GM12873 (cell line): ENCODE results near the gene IGSF11.

Experiments
- TF ChIP-seq, protein P1 (sequence below): IDR thresholded peaks from 2 replicates; pipeline ENCODE4 v1.5.1; 2012; ENCODE audit warnings: low read depth, mild to moderate bottlenecking, moderate library complexity, low read length, control low read depth; ENCODE audit not compliant: insufficient read depth; ENCODE audit errors: missing control alignments

Gene IGSF11

GRCh38 chr3:118977118-118977517, 57.5 kb downstream of the IGSF11 start:
- TF ChIP-seq, protein P1, sequence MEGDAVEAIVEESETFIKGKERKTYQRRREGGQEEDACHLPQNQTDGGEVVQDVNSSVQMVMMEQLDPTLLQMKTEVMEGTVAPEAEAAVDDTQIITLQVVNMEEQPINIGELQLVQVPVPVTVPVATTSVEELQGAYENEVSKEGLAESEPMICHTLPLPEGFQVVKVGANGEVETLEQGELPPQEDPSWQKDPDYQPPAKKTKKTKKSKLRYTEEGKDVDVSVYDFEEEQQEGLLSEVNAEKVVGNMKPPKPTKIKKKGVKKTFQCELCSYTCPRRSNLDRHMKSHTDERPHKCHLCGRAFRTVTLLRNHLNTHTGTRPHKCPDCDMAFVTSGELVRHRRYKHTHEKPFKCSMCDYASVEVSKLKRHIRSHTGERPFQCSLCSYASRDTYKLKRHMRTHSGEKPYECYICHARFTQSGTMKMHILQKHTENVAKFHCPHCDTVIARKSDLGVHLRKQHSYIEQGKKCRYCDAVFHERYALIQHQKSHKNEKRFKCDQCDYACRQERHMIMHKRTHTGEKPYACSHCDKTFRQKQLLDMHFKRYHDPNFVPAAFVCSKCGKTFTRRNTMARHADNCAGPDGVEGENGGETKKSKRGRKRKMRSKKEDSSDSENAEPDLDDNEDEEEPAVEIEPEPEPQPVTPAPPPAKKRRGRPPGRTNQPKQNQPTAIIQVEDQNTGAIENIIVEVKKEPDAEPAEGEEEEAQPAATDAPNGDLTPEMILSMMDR: no peak

DNA sequence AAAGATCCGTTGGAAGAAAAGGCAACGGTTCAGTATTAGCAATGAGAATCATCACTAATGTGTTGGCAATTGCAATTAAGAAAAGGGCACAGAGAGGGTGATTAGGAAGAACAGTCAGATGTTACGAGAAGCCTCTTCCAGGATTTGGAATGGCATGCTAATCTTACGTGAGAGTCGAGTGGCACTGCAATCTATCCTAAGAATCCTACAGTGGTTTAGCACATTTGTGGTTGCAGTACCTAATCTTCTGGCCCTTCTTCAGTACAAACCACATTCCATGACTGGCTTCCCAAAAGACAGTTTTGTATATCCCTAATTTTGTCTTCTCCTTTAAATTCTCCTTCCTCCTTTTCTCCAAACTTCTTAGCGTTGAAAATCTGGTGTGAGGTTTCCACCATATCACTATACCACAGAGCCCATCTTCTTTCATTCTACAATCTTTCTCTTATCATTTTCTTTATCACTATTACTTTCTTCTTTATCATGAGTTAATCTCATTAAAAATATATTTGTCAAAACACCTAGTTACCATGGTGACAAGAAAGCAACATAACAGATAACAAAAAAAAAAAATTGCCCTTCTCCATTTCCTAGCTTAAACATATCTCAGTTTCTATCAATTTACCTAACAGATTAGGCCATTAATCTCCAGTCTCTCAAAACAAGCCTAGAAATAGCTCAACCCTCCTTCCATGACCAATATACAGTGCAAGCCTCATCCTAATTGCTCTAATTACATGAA, 60.1 kb downstream of the IGSF11 start:
- TF ChIP-seq, protein P1: no peak

- TF ChIP-seq, protein P1: no peak
Measured at GRCh38 chr3:118973050-118973449, 61.6 kb downstream of the IGSF11 start.

DNA sequence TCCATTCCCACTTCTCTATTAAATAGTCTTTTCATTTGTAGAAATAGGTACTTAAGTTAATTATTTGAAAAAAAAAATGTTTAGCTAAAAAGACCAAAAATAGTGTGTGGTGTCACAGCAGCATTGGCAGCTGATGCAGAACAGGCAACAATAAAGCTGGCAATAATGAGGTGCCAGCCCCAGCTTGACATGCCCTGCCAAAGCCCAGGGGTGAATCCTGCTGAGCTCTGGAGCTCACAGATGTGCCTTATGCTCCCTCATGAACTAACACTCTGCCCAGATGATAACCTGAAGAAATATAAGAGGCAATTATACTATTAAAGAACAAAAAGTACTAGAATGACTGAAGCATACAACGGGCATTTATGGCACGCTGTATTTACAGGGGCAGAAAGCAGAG, 63.8 kb downstream of the IGSF11 start:
- TF ChIP-seq, protein P1: no peak

DNA sequence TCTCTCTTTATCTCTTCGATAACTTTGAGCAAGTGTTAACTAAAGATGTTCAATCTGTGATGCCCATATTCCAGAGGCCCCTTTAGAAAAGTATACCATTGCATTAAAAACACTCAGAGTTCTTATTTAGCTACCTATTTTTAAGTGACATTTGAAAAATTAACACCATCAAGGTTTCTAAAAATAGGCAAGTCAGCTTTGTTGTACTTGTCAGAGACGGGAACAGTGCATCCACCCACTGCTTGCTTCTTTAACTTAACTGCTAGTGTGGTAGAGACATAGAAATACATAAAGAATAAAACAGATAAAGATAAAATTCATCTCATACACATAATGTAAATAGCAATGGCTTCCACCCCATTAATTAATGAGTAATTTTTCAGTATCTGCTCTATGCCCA, 66.0 kb downstream of the IGSF11 start:
- TF ChIP-seq, protein P1: no peak

DNA sequence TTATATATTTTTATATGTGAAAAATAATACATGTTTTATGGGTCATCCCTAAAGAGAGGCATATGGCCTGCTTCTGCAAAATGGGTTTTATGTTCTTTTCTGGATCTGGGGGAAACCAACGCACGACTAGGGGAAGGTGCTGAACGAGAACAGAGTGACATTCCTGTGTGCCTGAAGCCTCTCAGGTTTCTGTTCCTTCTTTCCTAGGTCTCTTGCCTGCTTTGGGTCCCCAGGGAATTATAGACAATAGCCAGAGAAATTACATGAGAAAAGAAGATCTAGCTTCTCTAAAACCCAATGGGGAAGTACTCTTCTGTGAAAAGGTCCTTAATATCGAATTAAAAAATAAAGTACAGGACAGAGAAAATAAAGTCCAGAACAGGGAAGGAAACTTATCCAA, 66.5 kb downstream of the IGSF11 start:
- TF ChIP-seq, protein P1: no peak

DNA sequence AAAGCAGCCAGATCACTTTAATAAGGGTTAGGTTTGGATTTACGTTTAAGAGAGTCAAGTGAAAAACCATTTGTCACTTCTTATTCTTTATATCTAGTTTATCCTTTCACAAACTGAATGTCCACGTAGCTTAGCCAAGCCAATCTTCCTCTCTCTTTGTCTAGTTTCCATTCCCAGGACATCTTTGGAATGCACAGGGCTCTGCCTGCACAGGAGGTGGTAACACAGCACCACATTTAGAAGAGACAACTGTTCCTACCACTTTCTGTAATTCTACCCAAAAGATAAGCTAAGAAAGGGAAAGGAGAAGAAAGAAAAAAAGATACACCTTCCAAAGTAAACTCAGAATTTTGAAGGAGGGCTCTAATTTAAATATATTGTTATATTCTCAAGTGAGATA, 67.9 kb downstream of the IGSF11 start:
- TF ChIP-seq, protein P1: no peak

DNA sequence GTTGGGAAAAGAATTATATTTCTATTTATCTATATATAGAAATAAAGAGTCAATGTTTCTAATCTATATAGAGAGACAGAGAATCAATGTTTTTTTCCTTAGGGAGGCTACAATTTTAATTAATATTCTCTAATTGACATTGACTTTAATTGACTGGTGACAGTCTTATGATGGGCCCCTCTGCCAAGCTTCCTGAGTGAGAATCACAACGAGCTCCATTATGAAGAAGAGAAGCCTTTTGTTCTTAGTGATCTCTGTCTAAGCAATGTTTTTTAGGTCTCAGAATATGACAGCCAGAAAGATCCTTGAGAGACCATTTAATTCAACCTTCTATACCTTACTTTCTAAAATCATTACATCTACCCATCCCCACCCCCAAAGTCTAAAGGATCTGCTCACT, 70.9 kb downstream of the IGSF11 start:
- TF ChIP-seq, protein P1: no peak
